HG03064 (cell line): ENCODE data around the gene FSIP2.

Experiments used
- ATAC-seq: cut with Tn5 transposase; IDR thresholded peaks from one replicate; pipeline ENCODE4 v1.9.1; 2021; ENCODE audit warnings: low read depth; ENCODE audit not compliant: unreplicated experiment

The FSIP2 gene

DNA sequence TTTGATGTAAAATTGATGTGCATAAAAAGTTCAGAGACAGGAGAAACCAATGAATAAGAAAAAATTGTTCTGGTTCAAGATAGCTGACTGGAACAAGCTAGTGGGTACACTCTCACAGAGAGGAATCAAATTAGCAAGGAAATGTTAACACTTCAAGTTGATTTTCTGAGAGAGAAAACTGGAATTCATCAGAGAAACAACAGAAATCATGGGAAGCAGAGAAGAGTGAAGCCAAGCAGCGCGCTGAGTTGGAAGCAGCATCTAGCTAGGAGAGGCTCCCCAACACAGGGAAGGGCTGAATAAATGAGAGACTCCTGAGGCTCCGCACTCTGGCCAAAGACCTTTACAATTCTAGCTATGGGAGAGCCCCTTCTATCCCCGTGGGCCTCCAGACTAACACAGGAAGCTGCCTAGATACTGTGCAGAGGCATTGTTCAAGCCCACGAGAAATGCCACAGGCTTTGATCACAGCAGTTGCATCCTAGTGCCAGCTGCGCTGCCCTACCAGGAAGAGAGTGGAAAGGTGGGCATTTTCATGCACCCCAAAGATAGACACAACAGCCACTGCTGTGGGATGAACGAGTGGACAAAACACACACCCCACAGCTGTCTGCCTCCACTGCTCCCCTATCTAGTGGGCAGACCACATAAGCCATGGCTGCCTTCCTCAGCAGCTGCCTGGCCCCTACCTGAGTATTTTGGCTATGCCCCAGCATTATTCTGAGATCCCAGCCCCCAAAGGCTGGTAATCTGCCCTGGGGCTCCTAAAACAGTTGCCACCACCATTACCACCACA lies 136.7 kb downstream of the FSIP2 start:
- ATAC-seq: no peak

DNA sequence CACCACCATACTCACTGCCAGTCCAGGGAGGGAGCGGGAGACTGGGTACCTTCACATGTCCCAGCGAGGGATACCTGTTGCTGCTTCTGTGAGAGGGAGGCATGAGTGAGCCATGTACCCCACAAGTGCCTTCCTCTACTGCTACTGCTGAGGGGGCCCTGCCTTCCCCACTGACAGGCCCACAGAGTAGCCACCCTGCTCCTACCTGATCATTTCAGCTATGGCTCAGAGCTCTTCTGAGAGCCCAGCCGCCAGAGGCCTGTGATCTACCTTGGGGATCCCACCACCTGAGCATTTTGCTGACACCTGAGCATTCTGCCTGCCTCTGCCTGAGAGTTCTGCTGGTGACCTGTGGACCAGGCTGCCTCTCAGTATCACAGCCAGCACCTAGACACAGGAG lies 137.6 kb downstream of the FSIP2 start:
- no peak for ATAC-seq

DNA sequence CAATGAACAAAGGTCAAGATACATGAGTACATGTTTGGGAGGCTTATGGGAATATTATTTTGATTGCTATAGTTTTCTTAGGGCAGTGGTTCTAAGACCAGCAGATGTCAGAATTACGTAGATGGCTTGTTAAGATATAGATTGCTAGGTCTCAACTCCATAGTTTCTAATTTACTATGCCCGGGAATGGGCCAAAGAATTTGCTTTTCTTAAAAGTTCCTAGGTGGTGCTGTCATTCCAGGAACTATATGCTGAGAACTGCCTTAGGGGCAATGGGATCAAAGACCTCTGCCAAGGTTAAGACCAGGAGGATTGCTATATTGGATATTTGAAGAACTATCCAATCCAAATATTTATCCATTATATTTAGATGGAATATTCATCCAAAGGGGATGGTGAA lies 141.8 kb downstream of the FSIP2 start:
- ATAC-seq: no peak
